A673 (cell line): ENCODE results near the gene EPB41L5. TPM values are rescaled to one million over a fixed set of nuclear protein-coding genes. Genes with fewer than 3 reads are reported as not detected.

ENCODE experiments used
- BruUV-seq: library from RNA; stranded (reverse); fragments of 400-500 nt; replicated peaks from 2 replicates; lab custom pipeline; 2021; lab: Mats Ljungman, UMichigan
- CTCF ChIA-PET: fragments of 300-600 bp; sonication (Branson Sonifier 250); formaldehyde crosslinking; loops from one replicate; lab custom pipeline; 2022; ENCODE audit warnings: antibody characterized with exemption; lab: Charles Lee
- POLR2A ChIA-PET: fragments of 300-600 bp; sonication (Branson Sonifier 250); formaldehyde crosslinking; loops from one replicate; lab custom pipeline; 2022; ENCODE audit warnings: antibody characterized with exemption; ENCODE audit not compliant: low non-redundant PET; lab: Charles Lee
- DNase-seq: peaks from one replicate; pipeline ENCODE4 v3.0.0-alpha.2; 2015; ENCODE audit warnings: low spot score
- H3K27ac ChIP-seq: fragments of 200-600 bp; sonication (generic); 2 replicates; pipeline ENCODE4 v1.5.1; 2016; ENCODE audit warnings: mixed run types, low read depth, mild to moderate bottlenecking, mixed read lengths, antibody characterized with exemption, low read length; ENCODE audit not compliant: poor library complexity, severe bottlenecking
- H3K27me3 ChIP-seq: fragments of 200-600 bp; sonication (generic); replicated peaks from 2 replicates; pipeline ENCODE4 v1.6.1; 2017; ENCODE audit warnings: mixed run types, low read depth, mild to moderate bottlenecking, mixed read lengths, antibody characterized with exemption, low read length; ENCODE audit not compliant: insufficient read depth, poor library complexity
- H3K36me3 ChIP-seq: fragments of 200-600 bp; sonication (generic); 2 replicates; pipeline ENCODE4 v1.6.1; 2016; ENCODE audit warnings: mixed run types, mild to moderate bottlenecking, mixed read lengths, antibody characterized with exemption, low read length; ENCODE audit not compliant: insufficient read depth, poor library complexity, severe bottlenecking
- H3K4me1 ChIP-seq: fragments of 200-600 bp; sonication (generic); 2 replicates; pipeline ENCODE4 v1.6.1; 2017; ENCODE audit warnings: mixed run types, mild to moderate bottlenecking, mixed read lengths, antibody characterized with exemption, low read length; ENCODE audit not compliant: insufficient read depth, poor library complexity, severe bottlenecking
- H3K4me3 ChIP-seq: fragments of 200-600 bp; sonication (generic); 2 replicates; pipeline ENCODE4 v1.5.1; 2016; ENCODE audit warnings: low read depth, mixed run types, mild to moderate bottlenecking, mixed read lengths, low read length; ENCODE audit not compliant: poor library complexity, severe bottlenecking
- H3K9me3 ChIP-seq: fragments of 200-600 bp; sonication (generic); 2 replicates; pipeline ENCODE4 v1.6.1; 2016; ENCODE audit warnings: mixed run types, low read depth, mild to moderate bottlenecking, mixed read lengths, antibody characterized with exemption, low read length; ENCODE audit not compliant: poor library complexity, severe bottlenecking
- CTCF ChIP-seq: fragments of 300-800, 200-600 bp; sonication (generic); conservative IDR thresholded peaks from 2 replicates; pipeline ENCODE4 v1.5.1; 2017; ENCODE audit warnings: low read depth, mild to moderate bottlenecking, antibody characterized with exemption, low read length, moderate library complexity, mixed read lengths
- EZH2 ChIP-seq: fragments of 200-600 bp; sonication (generic); IDR thresholded peaks from 2 replicates; pipeline ENCODE4 v1.6.1; 2017; ENCODE audit warnings: borderline replicate concordance, low read depth, mild to moderate bottlenecking, mixed read lengths, antibody characterized with exemption, low read length; ENCODE audit not compliant: poor library complexity, severe bottlenecking
- intact Hi-C: fragments of 100-400 bp; cut with micrococcal nuclease; formaldehyde crosslinking; loops from one replicate; pipeline ENCODE4 v1.10.0; 2022; ENCODE audit not compliant: unreplicated experiment
- total RNA-seq: library from RNA; stranded (reverse); gene quantifications from 2 replicates; pipeline ENCODE4 v1.2.3, GENCODE V29; 2021

The EPB41L5 gene
- total RNA-seq, 1 experiment from 2014 or later = 26.5 TPM

GRCh38 chr2:120110062-120110362 lies 97.1 kb downstream of the EPB41L5 start:
- intact Hi-C loops = no loop called here
- ChIA-PET CTCF (interaction anchor here (1.0 to 1.8 kb wide), 2 partner anchors 65 to 203 kb away, joined by 4 read pairs; no protein-coding TSS in a partner anchor), POLR2A (no interaction called here)
- Histone ChIP-seq H3K27ac (no peak overlapping the region), H3K36me3 (no peaks in the 10 kb centered on the region), H3K9me3 (no peaks in the 10 kb centered on the region), H3K4me3 (no peak overlapping the region), H3K4me1 (no peaks in the 10 kb centered on the region), H3K27me3 (no peaks in the 10 kb centered on the region)
- no TSS peak for BruUV-seq
- TF ChIP-seq EZH2 (no peak), CTCF (no peak; the same call in 1 of the 2 replicates)
- no peak for DNase-seq

GRCh38 chr2:120110507-120110906 lies 97.6 kb downstream of the EPB41L5 start:
- POLR2A ChIA-PET = no interaction called here
- H3K36me3 ChIP-seq = no peaks in the 10 kb centered on the region
- no peak overlapping the region for H3K27ac ChIP-seq
- no peak for DNase-seq
- H3K4me3 ChIP-seq = no peak overlapping the region
- no peak for TF ChIP-seq EZH2
- no peak for TF ChIP-seq CTCF
- H3K9me3 ChIP-seq = no peaks in the 10 kb centered on the region
- CTCF ChIA-PET = interaction anchor here (0.7 to 1.8 kb wide), 2 partner anchors 64 to 869 kb away, joined by 4 to 16 read pairs; no protein-coding TSS in a partner anchor
- no TSS peak for BruUV-seq
- no peaks in the 10 kb centered on the region for H3K27me3 ChIP-seq
- intact Hi-C loops = no loop called here
- H3K4me1 ChIP-seq = no peaks in the 10 kb centered on the region

- DNase-seq = no peak
- ChIA-PET CTCF (interaction anchor here (0.7 kb wide), 1 partner anchor 870 kb away, joined by 16 read pairs; no protein-coding TSS in a partner anchor), POLR2A (no interaction called here)
- no TSS peak for BruUV-seq
- Histone ChIP-seq H3K27me3 (no peaks in the 10 kb centered on the region), H3K4me1 (no peaks in the 10 kb centered on the region), H3K9me3 (no peaks in the 10 kb centered on the region), H3K27ac (no peak overlapping the region), H3K36me3 (no peaks in the 10 kb centered on the region), H3K4me3 (no peak overlapping the region)
- intact Hi-C loops = no loop called here
- TF ChIP-seq EZH2 = no peak
- no peak for TF ChIP-seq CTCF
These were observed 98.3 kb downstream of the EPB41L5 start for GRCh38 chr2:120111193-120111592.
